Duodenal mucosa (tissue), 2 donors: ENCODE results near the gene CNR2.
"Not testable (repeated sequence)": the region's sequence is repeated elsewhere in the genome, so short reads cannot be mapped to it uniquely, and the experiment has no call there.

Experiments used
- H3K27ac ChIP-seq: one replicate; pipeline ENCODE4 v1.7.0; 2013; ENCODE audit warnings: low read depth, low read length
- H3K27me3 ChIP-seq, 2 donors: one replicate each; pipeline ENCODE4 v1.7.0; 2013; ENCODE audit warnings: low read length in 2 of 2, control low read depth in 1 of 2; ENCODE audit not compliant: insufficient read depth in 2 of 2, control insufficient read depth in 1 of 2
- H3K36me3 ChIP-seq, 2 donors: one replicate each; pipeline ENCODE4 v1.7.0; 2013; ENCODE audit warnings: low read length in 2 of 2, control low read depth in 1 of 2; ENCODE audit not compliant: insufficient read depth in 2 of 2, control insufficient read depth in 1 of 2
- H3K4me1 ChIP-seq, 2 donors: one replicate each; pipeline ENCODE4 v1.7.0; 2013; ENCODE audit warnings: low read length in 2 of 2, control low read depth in 1 of 2; ENCODE audit not compliant: insufficient read depth in 2 of 2, control insufficient read depth in 1 of 2
- H3K4me3 ChIP-seq, 2 donors: one replicate each; pipeline ENCODE4 v1.7.0; 2013; ENCODE audit warnings: low read length in 2 of 2, low read depth in 1 of 2
- H3K9ac ChIP-seq, 2 donors: one replicate each; pipeline ENCODE4 v1.7.0; 2013; ENCODE audit warnings: low read length in 2 of 2, low read depth in 1 of 2
- H3K9me3 ChIP-seq, 2 donors: one replicate each; pipeline ENCODE4 v1.7.0; 2013; ENCODE audit warnings: low read length in 2 of 2, control low read depth in 1 of 2; ENCODE audit not compliant: control insufficient read depth in 1 of 2

CNR2 gene

DNA sequence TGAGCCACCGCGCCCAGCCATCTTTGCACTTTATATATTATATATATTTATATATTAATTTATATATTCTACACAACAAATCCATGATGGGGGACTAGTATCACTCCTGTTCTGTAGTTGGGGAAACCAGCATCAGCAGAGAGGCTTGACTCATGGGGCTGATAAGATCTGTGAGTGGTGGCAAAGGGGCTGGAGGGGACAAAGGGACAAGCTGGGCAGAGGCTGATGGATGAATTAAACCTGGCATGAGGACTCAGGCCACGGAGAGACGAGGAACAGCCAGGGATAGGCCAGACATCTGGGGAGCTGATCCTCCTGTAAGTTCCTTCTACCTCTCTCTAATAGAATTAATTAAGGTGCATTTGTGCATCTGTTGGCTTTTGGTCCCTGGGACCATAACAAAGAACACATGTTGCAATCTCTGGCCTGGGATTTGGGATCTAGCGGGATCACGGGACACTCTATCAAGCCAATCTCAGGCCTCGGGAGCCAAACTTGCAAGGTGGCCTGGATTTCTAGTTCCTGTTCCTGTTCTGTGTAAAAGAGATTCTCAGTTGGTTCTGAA is 7.6 kb downstream of the CNR2 start:
- Histone ChIP-seq H3K9me3 (no peaks in the 10 kb centered on the region), H3K9ac (no peak overlapping the region), H3K4me1 (peaks cover 0 to 8% of the 10 kb centered on the region in 2 donors), H3K27me3 (peaks cover 15 to 17% of the 10 kb centered on the region in 2 donors), H3K36me3 (no peaks in the 10 kb centered on the region), H3K27ac (no peak overlapping the region), H3K4me3 (no peak overlapping the region)

DNA sequence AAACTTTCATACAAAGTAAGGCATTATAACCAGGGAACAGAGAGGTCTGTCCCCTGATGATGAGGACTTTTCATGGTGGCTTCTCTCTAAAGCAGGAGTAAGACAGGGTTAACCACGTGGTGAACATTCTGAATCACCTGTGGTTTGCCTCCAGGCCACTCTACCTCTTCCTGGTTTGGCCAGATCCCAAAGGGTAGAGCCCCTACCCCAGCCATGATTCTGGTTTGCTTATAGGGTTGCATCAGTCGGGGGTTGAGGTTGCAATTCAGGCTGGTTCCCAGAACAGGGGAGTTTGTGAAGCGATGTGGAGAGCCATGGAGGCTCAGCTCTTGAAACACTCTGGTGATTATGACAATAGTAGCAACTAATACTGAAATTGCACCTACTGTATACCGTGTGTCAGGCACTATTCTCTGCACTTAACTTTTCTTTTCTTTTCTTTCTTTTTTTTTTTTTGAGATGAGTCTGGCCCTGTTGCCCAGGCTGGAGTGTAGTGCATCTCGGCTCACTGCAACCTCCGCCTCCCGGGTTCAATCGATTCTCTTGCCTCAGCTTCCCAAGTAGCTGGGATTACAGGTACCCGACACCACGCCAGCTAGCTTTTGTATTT is 8.3 kb downstream of the CNR2 start:
- no peaks in the 10 kb centered on the region for H3K9me3 ChIP-seq
- no peak overlapping the region for H3K27ac ChIP-seq
- H3K36me3 ChIP-seq = no peaks in the 10 kb centered on the region
- peaks cover 0 to 8% of the 10 kb centered on the region in 2 donors for H3K4me1 ChIP-seq
- H3K9ac ChIP-seq = no peak overlapping the region
- H3K4me3 ChIP-seq = no peak overlapping the region
- H3K27me3 ChIP-seq = peaks cover 15 to 17% of the 10 kb centered on the region in 2 donors

DNA sequence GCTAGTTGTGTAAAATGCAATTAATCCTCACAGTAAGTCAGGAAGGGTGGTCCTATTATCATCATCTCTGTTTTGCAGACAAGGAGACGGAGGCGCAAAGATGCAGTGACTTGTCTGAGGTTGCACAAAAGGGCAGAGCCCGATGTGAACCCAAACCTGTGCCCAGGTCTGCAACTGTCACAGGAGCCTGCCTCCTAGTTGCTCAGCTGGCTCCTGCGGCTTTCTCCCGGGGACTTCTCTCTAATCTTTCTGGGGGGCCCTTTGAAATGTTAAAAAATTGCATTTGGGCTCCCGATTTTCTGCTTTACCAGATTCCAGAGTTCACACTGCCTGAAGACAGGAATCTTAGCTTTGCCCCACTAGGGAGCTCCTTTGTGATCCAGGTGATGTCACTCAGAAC is 9.4 kb downstream of the CNR2 start:
- H3K9ac ChIP-seq = no peak overlapping the region
- H3K4me3 ChIP-seq = no peak overlapping the region
- no peaks in the 10 kb centered on the region for H3K4me1 ChIP-seq
- H3K27ac ChIP-seq = no peak overlapping the region
- no peaks in the 10 kb centered on the region for H3K36me3 ChIP-seq
- peaks cover 14 to 15% of the 10 kb centered on the region in 2 donors for H3K27me3 ChIP-seq
- no peaks in the 10 kb centered on the region for H3K9me3 ChIP-seq

DNA sequence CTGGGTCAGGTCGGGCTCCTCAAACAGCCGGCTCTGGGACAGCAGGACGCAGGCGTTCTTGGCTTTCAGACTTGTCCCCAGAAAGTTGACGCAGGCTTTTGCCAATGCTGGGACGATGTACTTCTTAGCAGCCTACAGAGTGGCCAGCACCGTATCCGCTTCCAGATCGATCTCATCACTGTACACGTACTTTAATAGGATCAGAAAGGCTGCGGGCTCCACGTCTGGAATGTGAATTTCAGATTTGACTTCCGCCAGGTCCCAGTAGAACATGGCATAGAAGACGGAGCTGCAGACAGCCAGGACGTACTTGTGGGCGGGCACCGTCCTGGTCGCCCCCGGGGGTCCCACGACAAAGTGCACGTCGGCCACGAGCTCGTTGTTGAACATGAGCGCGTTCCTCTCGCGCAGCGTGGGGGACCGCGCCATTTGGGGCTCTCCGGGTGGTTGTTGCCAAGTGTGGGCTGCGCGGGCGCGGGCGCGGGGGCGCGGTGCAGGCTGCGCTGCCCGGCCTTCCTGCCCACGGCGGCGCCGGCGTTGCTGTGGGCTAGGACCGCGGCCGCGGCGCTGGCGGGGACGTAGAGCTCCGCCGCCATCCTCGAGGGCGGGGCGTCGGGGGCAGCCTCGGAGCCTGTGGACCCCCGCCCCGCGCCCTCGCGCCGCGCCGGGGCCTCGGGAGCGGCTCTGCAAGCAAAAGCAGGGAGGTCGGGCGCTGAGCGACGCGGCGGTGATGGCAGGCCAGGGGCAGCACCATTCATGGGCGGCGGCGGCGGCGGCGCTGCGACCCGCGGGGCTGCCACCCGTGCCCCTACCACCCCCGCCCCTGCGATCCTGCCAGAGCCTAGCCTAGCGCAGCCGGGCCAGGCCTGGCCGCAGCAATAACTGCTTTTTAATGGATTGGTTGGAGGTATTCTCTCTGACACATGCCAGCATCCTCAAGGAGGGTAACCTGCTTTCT is 10.6 kb downstream of the CNR2 start:
- H3K27me3 ChIP-seq = peaks cover 14 to 15% of the 10 kb centered on the region in 2 donors
- H3K4me1 ChIP-seq = no peaks in the 10 kb centered on the region
- no peak overlapping the region for H3K9ac ChIP-seq
- H3K36me3 ChIP-seq = no peaks in the 10 kb centered on the region
- no peaks in the 10 kb centered on the region for H3K9me3 ChIP-seq
- H3K4me3 ChIP-seq = no peak overlapping the region
- H3K27ac ChIP-seq = no peak overlapping the region

DNA sequence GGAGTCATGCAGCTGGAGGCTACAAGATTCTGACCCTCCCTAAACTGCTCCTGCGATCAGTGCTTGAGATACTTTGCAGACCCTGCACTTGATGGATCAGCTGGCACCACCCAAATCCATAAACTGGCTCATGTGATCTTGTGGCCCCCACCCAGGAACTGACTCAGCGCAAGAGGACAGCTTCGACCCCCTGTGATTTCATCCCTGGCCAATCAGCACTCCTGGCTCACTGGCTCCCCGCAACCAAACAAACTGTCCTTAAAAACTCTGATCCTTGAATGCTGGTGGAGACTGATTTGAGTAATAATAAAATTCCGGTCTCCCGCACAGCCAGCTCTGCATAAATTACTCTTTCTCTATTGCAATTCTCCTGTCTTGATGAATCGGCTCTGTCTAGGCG is 13.1 kb downstream of the CNR2 start:
- not testable (repeated sequence) for H3K27ac ChIP-seq, H3K4me3 ChIP-seq, H3K9me3 ChIP-seq, H3K36me3 ChIP-seq, H3K9ac ChIP-seq
- H3K27me3 ChIP-seq = peaks cover 12 to 14% of the 10 kb centered on the region in 2 donors
- H3K4me1 ChIP-seq = peaks cover 11 to 12% of the 10 kb centered on the region in 2 donors

DNA sequence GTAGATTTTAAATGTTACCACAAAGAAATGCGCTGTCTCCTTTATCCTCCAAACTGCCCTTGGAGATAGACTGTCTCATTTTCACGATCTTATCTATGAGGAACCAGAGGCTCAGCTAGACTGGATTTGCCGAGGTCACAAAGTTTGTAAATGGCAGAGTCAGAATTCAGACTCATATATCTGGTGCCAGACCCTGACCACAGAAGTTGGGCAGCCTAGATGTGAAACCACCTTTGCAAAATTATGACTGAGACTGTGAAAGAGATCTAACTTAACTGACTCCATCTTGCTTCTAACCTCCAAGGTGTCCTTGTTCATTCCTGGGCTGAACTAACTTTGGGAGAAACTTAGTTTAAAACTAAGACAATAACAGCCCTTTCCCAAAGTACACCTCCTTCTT is 14.1 kb downstream of the CNR2 start:
- no peak overlapping the region for H3K27ac ChIP-seq
- no peaks in the 10 kb centered on the region for H3K36me3 ChIP-seq
- no peaks in the 10 kb centered on the region for H3K9me3 ChIP-seq
- H3K9ac ChIP-seq = no peak overlapping the region
- H3K4me3 ChIP-seq = no peak overlapping the region
- peaks cover 11 to 12% of the 10 kb centered on the region in 2 donors for H3K4me1 ChIP-seq
- peaks cover 11 to 12% of the 10 kb centered on the region in 2 donors for H3K27me3 ChIP-seq

DNA sequence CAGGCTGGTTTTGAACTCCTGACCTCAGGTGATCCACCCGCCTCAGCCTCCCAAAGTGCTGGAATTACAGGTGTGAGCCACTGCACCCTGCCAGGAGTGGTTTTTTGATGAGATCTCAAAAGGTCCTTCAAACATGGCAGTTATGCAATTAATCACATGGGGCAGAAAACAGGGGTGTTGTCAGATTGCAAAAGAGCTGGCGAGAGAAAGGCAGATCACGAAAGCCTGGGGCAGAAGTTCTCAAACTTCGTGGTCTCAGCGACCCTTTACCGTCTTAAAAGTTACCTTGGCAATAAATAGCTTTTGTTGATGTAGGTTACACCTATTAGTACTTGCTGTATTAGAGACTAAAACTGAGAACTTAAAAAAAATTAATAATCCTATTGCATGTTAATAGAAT is 16.1 kb downstream of the CNR2 start:
- peaks cover 0 to under 1% of the 10 kb centered on the region in 2 donors for H3K27me3 ChIP-seq
- H3K4me3 ChIP-seq = no peak overlapping the region
- no peaks in the 10 kb centered on the region for H3K9me3 ChIP-seq
- no peaks in the 10 kb centered on the region for H3K36me3 ChIP-seq
- H3K9ac ChIP-seq = no peak overlapping the region
- peaks cover 11 to 12% of the 10 kb centered on the region in 2 donors for H3K4me1 ChIP-seq
- no peak overlapping the region for H3K27ac ChIP-seq

DNA sequence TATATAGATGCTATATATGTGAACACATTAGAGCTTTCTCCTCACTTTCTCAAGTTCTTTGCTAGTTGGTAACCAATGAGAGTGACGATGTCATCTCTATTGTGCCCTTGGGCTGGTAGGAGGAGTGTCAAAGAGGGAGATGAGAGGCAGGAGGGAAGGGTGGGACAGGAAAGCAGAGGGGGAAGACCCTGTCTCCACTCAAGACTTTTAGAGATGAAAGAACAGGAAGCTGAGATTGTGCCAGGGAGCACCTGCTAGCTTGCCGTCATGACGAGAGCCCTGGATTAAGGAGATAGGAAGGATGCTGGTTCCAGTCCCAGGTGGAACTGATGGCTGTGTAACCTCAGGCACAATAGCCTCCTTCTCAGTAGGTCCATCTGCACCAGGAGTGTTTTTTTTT is 16.7 kb downstream of the CNR2 start:
- H3K27me3 ChIP-seq = no peaks in the 10 kb centered on the region
- H3K27ac ChIP-seq = no peak overlapping the region
- H3K9ac ChIP-seq = no peak overlapping the region
- H3K36me3 ChIP-seq = no peaks in the 10 kb centered on the region
- H3K4me3 ChIP-seq = no peak overlapping the region
- no peaks in the 10 kb centered on the region for H3K9me3 ChIP-seq
- peaks cover 11 to 12% of the 10 kb centered on the region in 2 donors for H3K4me1 ChIP-seq

DNA sequence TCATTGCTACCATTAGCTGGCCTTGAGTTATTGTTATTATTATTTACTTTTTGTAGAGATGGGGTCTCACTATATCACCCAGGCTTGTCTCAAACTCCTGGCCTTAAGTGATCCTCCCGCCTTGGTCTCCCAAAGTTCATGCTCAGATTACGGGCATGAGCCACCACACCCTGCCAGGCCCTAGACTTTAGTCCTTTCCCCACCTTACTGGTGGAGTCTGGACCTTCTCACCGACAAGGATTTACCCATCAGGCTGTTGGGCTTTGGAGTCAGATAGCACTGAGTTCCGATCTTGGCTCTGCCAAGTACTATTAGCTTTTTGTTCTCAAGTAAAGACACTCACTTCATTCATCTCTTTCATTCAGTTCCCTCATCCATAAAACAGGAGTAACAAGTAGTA is 17.2 kb downstream of the CNR2 start:
- H3K4me1 ChIP-seq = peaks cover 11 to 12% of the 10 kb centered on the region in 2 donors
- H3K27ac ChIP-seq = no peak overlapping the region

DNA sequence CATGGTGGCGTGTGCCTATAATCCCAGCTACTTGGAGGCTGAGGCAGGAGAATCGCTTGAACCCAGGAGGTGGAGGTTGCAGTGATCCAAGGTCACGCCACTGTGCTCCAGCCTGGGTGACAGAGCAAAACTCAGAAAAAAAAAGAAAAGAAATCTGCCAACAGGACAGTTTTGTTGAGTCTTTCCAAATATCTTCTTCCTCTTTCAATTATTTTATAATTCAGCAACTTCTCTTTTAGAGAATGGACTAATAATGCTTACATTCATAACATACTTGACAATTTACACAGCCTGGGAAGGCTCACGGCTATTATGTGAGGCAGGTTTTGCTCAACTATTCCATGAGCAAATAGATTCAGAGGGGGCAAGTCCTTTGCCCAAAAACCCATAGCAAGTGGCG is 18.1 kb downstream of the CNR2 start:
- Histone ChIP-seq H3K27ac (no peak overlapping the region), H3K4me3 (no peak overlapping the region), H3K9me3 (no peaks in the 10 kb centered on the region), H3K4me1 (peaks cover 11 to 12% of the 10 kb centered on the region in 2 donors), H3K9ac (no peak overlapping the region), H3K27me3 (no peaks in the 10 kb centered on the region), H3K36me3 (no peaks in the 10 kb centered on the region)

More for the DNA sequence above, 17.2 kb downstream of the CNR2 start:
- H3K36me3 ChIP-seq = no peaks in the 10 kb centered on the region
- no peak overlapping the region for H3K4me3 ChIP-seq
- H3K27me3 ChIP-seq = no peaks in the 10 kb centered on the region
- H3K9ac ChIP-seq = no peak overlapping the region
- no peaks in the 10 kb centered on the region for H3K9me3 ChIP-seq
